Loucy (cell line): ENCODE data around the gene HUWE1.

Experiments used
- H2AFZ ChIP-seq: fragments of 200-600 bp; sonication (generic); 2 replicates; pipeline ENCODE4 v1.6.0; 2016; ENCODE audit warnings: antibody characterized with exemption, mild to moderate bottlenecking, low read length, moderate library complexity
- H3F3A ChIP-seq: fragments of 200-600 bp; 2 replicates; pipeline ENCODE4 v1.6.0; 2016; ENCODE audit warnings: antibody characterized with exemption, low read depth, mild to moderate bottlenecking
- H3K27me3 ChIP-seq: fragments of 200-600 bp; sonication (generic); 2 replicates; pipeline ENCODE4 v1.6.1; 2014; ENCODE audit warnings: low read length, mild to moderate bottlenecking; ENCODE audit not compliant: insufficient read depth, poor library complexity, severe bottlenecking
- H3K36me3 ChIP-seq: fragments of 200-600 bp; sonication (generic); 2 replicates; pipeline ENCODE4 v1.6.1; 2016; ENCODE audit warnings: low read length; ENCODE audit not compliant: insufficient read depth
- H3K4me1 ChIP-seq: fragments of 200-600 bp; sonication (generic); 2 replicates; pipeline ENCODE4 v1.5.1; 2014; ENCODE audit warnings: low read length, mild to moderate bottlenecking; ENCODE audit not compliant: insufficient read depth, poor library complexity, severe bottlenecking
- H3K4me2 ChIP-seq: fragments of 200-600 bp; sonication (generic); 2 replicates; pipeline ENCODE4 v1.6.0; 2014; ENCODE audit warnings: antibody characterized with exemption, low read length, low read depth, mild to moderate bottlenecking; ENCODE audit not compliant: poor library complexity, severe bottlenecking
- H3K4me3 ChIP-seq: fragments of 200-600 bp; sonication (generic); 2 replicates; pipeline ENCODE4 v1.5.1; 2014; ENCODE audit warnings: low read length, mild to moderate bottlenecking, mixed read lengths; ENCODE audit not compliant: poor library complexity, severe bottlenecking
- H3K79me2 ChIP-seq: fragments of 200-600 bp; sonication (generic); 2 replicates; pipeline ENCODE4 v1.6.1; 2014; ENCODE audit warnings: low read length; ENCODE audit not compliant: insufficient read depth
- H3K9ac ChIP-seq: fragments of 200-600 bp; sonication (generic); 2 replicates; pipeline ENCODE4 v1.6.0; 2014; ENCODE audit warnings: mild to moderate bottlenecking, low read depth, low read length, moderate library complexity; ENCODE audit not compliant: poor library complexity, severe bottlenecking
- H3K9me2 ChIP-seq: fragments of 200-600 bp; sonication (generic); replicated peaks from 2 replicates; pipeline ENCODE4 v1.6.1; 2016; ENCODE audit warnings: low read depth, low read length, mixed read lengths
- H3K9me3 ChIP-seq: fragments of 200-600 bp; sonication (generic); 2 replicates; pipeline ENCODE4 v1.6.1; 2014; ENCODE audit warnings: mild to moderate bottlenecking, antibody characterized with exemption, low read length, low read depth; ENCODE audit not compliant: insufficient read depth
- H4K20me1 ChIP-seq: fragments of 200-600 bp; sonication (generic); 2 replicates; pipeline ENCODE4 v1.6.0; 2014; ENCODE audit warnings: antibody characterized with exemption, low read length, mild to moderate bottlenecking; ENCODE audit not compliant: insufficient read depth, poor library complexity, severe bottlenecking
- EZH2phosphoT487 ChIP-seq: fragments of 200-600 bp; IDR thresholded peaks from 2 replicates; pipeline ENCODE4 v1.6.1; 2018; ENCODE audit warnings: antibody characterized with exemption, mild to moderate bottlenecking, moderate library complexity, borderline replicate concordance
- TF ChIP-seq, protein P1 (sequence below): fragments of 200-600 bp; sonication (generic); conservative IDR thresholded peaks from 2 replicates; pipeline ENCODE4 v1.5.1; 2014; ENCODE audit warnings: mild to moderate bottlenecking, antibody characterized with exemption, low read length

Gene HUWE1

DNA sequence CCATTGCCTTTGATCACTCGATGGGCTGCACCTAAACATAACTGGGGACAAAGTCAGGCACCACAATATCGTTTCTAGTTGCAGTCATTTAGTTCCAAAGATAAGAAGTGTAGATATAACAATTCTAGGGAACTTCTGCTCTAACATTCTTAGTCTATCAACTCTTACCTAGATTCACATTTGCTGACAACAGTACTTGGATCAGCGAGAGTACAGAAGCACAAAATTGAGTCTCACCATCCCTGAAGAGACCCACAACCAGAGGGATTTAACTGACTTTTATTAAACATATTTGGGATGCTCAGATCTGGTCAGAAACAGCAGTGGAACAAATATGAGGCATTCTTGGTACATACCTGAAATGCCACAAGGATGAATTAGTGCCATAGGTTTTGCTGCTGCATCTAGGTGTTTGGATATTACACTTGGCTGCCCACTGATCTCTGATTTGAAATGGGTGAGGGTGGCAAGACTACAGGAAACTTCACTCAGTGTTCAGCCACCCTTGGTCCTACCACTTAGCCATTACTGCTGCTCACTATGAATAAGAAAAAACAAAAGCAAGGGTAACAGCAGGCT is 28.9 kb upstream of the HUWE1 start:
- H4K20me1 ChIP-seq, result no peaks in the 10 kb centered on the region

DNA sequence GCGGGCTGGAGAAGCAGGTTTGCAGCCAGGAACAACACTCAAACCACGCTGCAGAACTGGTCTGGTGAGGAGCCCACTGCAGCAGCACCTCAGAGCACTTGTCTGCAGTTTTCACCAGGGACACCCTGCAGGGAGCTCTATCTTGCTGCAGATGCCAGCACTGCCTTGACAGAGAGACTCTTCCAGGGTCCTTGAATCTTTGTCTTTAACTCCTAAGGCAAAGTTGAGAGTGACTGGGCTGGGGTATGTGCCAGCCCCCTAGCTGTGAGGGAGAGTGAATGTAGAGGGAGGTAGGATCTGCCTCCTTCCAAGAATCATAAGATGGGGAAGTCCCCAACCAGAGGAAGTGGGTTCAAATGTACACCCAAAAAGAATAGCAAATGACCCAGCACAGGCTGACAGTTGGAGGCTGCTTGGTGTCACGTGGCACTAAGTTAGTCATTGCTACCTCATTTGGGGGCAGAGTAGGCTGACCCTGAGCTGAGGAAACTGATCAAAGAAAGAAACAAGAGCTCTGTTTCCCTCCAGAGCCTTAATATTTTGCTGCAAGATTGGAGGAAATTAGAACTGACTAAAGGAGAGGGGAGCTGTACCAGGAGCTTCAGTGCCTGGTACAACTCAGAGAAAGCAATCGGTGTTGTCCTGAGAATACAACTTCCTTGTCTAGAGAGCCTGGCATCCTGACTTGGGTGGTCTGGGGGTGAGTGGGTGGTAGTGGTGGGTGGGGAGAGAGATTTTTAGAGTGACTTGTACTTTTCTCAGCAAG is 28.2 kb upstream of the HUWE1 start:
- TF ChIP-seq, protein P1, sequence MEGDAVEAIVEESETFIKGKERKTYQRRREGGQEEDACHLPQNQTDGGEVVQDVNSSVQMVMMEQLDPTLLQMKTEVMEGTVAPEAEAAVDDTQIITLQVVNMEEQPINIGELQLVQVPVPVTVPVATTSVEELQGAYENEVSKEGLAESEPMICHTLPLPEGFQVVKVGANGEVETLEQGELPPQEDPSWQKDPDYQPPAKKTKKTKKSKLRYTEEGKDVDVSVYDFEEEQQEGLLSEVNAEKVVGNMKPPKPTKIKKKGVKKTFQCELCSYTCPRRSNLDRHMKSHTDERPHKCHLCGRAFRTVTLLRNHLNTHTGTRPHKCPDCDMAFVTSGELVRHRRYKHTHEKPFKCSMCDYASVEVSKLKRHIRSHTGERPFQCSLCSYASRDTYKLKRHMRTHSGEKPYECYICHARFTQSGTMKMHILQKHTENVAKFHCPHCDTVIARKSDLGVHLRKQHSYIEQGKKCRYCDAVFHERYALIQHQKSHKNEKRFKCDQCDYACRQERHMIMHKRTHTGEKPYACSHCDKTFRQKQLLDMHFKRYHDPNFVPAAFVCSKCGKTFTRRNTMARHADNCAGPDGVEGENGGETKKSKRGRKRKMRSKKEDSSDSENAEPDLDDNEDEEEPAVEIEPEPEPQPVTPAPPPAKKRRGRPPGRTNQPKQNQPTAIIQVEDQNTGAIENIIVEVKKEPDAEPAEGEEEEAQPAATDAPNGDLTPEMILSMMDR, result peak; percentile 30
- TF ChIP-seq EZH2phosphoT487, result no peak
- Histone ChIP-seq H3K79me2 (no peaks in the 10 kb centered on the region), H3K27me3 (no peaks in the 10 kb centered on the region), H3K9me3 (no peaks in the 10 kb centered on the region), H3F3A (no peaks in the 10 kb centered on the region; the same call in 1 of the 2 replicates), H3K4me2 (peak overlapping the region; percentile 75), H2AFZ (no peak overlapping the region), H3K4me3 (peak overlapping the region; percentile 63), H3K9ac (peak overlapping the region; percentile 67), H3K4me1 (peaks cover 40% of the 10 kb centered on the region), H4K20me1 (no peaks in the 10 kb centered on the region), H3K9me2 (no peaks in the 10 kb centered on the region), H3K36me3 (no peaks in the 10 kb centered on the region)

More for the DNA sequence above, 28.9 kb upstream of the HUWE1 start:
- Histone ChIP-seq H3K79me2 (no peaks in the 10 kb centered on the region), H3K4me2 (peak overlapping the region; percentile 75), H3K9ac (peak overlapping the region; percentile 66), H3K36me3 (no peaks in the 10 kb centered on the region), H2AFZ (no peak overlapping the region), H3K4me1 (peaks cover 40% of the 10 kb centered on the region), H3F3A (no peaks in the 10 kb centered on the region; the same call in 1 of the 2 replicates), H3K9me3 (no peaks in the 10 kb centered on the region), H3K4me3 (peak overlapping the region; percentile 63), H3K9me2 (no peaks in the 10 kb centered on the region), H3K27me3 (no peaks in the 10 kb centered on the region)
- TF ChIP-seq EZH2phosphoT487, result no peak
- TF ChIP-seq, protein P1, result no peak

DNA sequence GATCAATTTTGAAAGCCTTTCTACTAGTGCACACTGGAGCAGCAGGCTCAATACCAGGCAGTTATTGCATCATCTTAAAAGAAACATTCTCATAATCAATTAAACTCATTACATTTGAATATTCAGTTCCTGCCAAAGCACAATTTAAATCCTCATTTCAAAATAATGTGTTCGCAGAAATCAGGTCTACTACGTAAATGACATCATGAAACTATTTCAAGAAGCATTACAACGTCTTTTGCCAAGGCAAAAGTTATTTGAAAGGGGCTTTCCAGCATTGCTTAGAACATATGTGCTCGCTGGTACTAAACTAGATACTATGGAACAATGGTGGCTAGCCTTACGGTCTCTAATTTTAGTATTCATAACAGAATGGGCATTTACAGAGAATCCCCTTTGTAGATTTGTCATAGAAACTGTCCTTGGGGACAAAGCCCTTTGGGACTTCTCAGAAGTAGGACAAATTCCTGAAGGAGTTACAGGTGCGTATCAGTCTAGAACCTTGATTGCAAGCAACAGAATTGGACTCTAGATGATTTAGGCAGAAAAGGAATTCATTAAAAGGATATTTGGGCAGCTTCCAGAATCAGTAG is 27.6 kb upstream of the HUWE1 start:
- Histone ChIP-seq H3K9ac (peak overlapping the region; percentile 67), H2AFZ (no peak overlapping the region), H4K20me1 (no peaks in the 10 kb centered on the region), H3K9me2 (no peaks in the 10 kb centered on the region), H3K4me3 (peak overlapping the region; percentile 63), H3K4me2 (peak overlapping the region; percentile 75), H3K4me1 (peaks cover 40% of the 10 kb centered on the region), H3F3A (no peaks in the 10 kb centered on the region; the same call in 1 of the 2 replicates), H3K36me3 (no peaks in the 10 kb centered on the region), H3K9me3 (no peaks in the 10 kb centered on the region), H3K27me3 (no peaks in the 10 kb centered on the region), H3K79me2 (no peaks in the 10 kb centered on the region)
- TF ChIP-seq, protein P1, result no peak
- TF ChIP-seq EZH2phosphoT487, result no peak
